ENCODE data around the gene CFAP206.

DNA sequence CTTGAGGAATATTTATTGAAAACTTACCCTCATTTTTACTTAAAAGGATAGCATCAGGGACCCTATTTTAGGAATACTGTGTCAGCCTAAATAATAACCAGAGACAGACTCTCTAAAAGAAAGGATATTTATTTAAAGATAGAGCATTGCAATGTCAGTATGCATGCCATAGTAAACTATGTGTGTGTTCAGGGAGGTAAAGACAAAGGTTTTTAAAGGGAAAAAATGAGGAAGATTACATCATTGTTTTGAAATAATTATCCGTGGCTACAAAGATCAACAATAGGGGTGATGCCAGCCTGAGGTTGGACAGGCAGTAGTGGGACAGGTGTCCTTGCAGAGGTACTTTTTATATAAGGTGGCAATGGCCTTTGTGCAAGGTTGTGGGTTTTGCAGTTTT is 23.7 kb upstream of the CFAP206 start:
- TF ChIP-seq, protein P1, sequence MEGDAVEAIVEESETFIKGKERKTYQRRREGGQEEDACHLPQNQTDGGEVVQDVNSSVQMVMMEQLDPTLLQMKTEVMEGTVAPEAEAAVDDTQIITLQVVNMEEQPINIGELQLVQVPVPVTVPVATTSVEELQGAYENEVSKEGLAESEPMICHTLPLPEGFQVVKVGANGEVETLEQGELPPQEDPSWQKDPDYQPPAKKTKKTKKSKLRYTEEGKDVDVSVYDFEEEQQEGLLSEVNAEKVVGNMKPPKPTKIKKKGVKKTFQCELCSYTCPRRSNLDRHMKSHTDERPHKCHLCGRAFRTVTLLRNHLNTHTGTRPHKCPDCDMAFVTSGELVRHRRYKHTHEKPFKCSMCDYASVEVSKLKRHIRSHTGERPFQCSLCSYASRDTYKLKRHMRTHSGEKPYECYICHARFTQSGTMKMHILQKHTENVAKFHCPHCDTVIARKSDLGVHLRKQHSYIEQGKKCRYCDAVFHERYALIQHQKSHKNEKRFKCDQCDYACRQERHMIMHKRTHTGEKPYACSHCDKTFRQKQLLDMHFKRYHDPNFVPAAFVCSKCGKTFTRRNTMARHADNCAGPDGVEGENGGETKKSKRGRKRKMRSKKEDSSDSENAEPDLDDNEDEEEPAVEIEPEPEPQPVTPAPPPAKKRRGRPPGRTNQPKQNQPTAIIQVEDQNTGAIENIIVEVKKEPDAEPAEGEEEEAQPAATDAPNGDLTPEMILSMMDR (IDR thresholded peaks at IDR 0.05): no peak
- no peak for TF ChIP-seq POLR2A (IDR thresholded peaks at IDR 0.05)
